Measurements from ENCODE around the gene MPV17L. TPM values are rescaled to one million over a fixed set of nuclear protein-coding genes. Genes with fewer than 3 reads are reported as not detected.
A peak's percentile ranks its signal among the peaks of the same experiment; 100 is the strongest.
"Not testable (repeated sequence)": the region's sequence is repeated elsewhere in the genome, so short reads cannot be mapped to it uniquely, and the experiment has no call there.

Gene MPV17L
- total RNA-seq, 1 experiment from 2014 or later = 0.97 TPM

- not testable (repeated sequence) for DNase-seq (ENCODE audit: low read depth)
Measured at GRCh38 chr16:15409476-15409875, 13.9 kb downstream of the MPV17L start.

DNA sequence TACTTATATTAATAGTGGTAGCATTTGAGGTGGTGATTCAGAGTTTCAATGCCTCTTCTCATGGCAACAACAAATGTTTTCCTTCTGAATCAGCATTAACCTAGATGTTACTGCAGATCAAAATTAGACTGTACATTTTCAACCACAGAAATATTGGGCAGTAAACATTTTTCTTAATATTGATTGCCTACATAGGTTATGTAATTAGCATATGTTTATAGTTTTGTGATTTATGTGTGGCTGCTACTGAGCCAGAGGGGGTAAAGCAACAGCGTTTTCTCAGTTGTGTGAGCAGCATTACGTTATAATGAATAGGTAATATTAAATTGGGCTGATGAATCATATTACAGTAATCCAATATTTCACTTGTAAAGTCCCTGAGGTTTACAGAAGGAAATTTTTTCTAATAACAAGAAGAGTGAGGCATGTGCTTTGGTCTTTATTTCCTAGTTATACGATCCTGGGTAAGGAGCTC, 20.0 kb downstream of the MPV17L start:
- DNase-seq (ENCODE audit: low read depth) = no peak

DNA sequence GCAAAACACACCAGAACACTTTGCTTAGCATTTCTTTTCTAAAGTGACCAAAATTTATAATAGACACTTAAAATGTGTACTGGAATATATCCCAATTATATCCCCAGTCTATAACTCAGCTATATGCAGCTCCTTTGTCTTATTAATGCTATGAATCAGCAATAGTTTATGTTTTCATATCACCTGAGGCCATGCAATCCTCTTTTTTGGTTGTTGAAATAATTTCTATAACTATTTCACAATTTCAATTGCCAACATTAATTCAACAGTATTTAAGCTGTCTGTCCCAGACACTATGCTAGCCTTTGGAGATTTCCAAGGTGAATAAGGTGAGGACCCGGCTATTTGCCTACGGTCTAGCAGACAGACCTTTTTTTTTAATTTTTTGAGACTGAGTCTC, 21.6 kb downstream of the MPV17L start:
- DNase-seq (ENCODE audit: low read depth) = no peak

- DNase-seq (ENCODE audit: low read depth) = no peak
Measured at GRCh38 chr16:15418206-15418605, 22.7 kb downstream of the MPV17L start.

- DNase-seq (ENCODE audit: low read depth) = not testable (repeated sequence)
Measured at GRCh38 chr16:15421696-15422095, 26.1 kb downstream of the MPV17L start.

GRCh38 chr16:15422222-15422621, 26.7 kb downstream of the MPV17L start:
- no peak for DNase-seq (ENCODE audit: low read depth)

DNA sequence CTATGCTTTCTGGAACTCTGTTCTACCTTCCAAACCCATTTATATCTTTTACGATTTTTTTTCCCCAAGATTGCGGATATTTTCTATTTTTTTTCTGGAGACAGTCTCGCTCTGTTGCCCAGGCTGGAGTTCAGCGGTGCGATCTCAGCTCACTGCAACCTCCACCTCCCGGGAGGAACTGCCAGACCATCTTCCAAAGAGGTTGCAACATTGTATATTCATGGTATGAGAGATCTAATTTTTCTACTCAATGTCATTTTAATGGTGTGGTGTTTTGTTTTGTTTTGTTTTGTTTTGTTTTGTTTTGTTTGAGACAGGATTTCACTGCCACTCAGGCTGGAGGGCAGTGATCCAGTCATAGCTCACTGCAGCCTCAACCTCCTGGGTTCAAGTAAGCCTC, 30.3 kb downstream of the MPV17L start:
- no peak for DNase-seq (ENCODE audit: low read depth)

DNA sequence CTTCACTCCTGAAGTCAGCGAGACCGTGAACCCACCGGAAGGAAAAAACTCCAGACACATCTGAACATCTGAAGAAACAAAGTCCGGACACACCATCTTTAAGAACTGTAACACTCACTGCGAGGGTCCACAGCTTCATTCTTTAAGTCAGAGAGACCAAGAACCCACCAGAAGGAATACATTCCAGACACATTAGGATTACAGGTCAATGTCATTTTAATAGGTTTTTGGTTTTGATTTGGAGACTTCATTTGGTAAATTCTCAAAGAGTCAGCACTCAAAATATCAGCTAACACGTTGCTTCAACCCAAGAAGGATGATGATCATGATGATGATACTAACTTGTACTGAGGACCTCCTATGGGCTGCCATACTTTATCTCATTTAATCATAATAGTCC, 31.2 kb downstream of the MPV17L start:
- DNase-seq (ENCODE audit: low read depth) = no peak

DNA sequence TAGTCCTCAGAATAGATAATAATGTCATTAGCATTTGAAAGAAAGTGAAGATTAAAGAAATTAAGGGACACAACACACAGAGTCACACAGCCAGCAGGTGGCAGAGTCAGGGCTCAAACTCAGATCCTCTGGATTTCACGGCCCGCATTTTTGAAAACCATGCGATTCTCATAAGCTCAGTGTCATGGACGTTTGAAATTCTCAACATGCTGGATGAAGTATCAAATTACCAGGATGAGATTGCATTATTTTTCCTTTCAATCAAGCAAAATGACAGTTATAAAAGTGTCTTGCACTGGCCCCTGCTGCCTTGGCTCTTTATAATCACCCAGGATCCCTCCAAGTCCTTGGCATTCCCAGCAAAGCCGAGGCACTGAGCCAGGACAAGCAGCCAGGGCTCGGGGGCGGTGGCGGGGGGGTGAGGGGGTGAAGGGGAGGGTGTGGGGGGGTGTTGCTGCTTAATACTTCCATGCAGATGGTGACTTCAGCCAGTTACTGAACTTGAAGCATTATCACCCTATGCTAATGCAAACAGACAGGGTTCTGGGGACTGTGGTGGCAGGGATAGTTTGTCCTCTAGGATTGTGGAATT, 32.2 kb downstream of the MPV17L start:
- peak; percentile 70 for DNase-seq (ENCODE audit: low read depth)

DNA sequence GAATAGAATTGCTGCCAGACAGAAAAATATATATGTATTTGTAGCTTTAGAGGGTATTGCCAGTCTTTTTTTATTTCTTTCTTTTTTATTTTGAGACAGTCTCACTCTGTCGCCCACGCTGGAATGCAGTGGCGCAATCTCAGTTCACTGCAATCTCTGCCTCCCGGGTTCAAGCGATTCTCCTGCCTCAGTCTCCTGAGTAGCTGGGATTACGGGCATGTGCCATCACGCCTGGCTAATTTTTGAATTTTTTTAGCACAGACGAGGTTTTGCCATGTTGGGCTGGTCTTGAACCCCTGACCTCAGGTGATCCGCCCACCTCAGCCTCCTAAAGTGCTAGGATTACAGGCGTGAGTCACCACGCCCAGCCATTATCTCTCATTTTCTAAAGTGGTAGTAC, 35.3 kb downstream of the MPV17L start:
- not testable (repeated sequence) for DNase-seq (ENCODE audit: low read depth)

DNA sequence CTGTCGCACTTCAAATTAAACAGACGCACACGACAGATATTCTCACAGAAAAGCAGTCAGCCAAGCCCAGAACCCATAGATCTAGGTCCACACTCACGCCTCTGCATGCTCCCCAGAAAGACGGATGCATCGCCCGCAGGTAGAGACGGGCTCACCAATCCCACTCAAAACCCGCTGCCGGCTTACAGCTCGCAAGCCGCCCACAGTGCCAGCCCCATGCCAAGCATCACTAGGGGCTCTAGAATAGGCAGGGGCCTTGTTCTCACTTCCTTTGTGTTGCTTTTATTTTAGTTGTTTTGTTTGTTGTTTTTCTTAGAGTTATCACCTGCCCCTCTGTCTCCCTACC, 38.5 kb downstream of the MPV17L start:
- DNase-seq (ENCODE audit: low read depth) = no peak

DNA sequence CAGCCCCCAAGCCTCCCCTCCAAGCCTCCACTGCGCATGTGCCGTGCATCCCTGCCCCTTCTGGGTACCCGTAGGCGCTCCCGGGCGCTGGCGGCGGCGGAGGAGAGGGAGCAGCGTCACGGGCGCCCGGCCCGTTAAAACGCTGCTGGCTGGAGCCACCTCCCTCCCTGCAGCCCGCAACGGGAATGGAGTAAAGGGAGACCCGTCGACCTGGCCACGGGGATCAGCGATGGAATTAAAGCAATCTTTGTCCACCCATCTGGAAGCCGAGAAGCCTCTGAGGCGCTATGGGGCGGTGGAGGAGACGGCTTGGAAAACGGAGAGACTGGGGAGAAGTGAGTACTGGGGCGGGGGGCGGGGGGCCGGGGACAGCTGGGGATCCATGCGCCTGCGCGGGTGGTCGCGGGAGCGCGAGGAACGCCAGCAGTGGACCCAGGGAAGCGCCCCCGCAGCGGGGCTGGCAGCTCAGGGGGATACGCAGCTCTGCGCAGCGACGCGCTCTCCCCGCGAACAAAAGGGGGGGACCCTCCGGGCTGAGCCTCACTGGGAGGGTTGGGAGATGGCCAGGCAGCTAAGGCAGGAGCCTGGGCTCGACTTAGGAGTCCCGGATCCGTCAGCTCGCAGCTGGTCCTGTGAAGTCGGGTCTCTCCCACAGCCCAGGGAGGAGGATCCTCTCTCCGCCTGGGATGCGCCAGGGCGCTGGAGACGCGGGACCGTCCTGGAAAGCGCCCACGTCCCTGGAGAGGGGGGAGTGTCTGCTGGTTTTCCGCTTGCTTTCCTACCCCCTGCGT, 39.1 kb downstream of the MPV17L start, which contains the start of gene BMERB1:
Gene BMERB1 (plus strand): TSS at position 164 of the 791 bp plus-strand sequence. CDS start 66 bp downstream, at position 230.
- peak; percentile 86 for DNase-seq (ENCODE audit: low read depth)

DNA sequence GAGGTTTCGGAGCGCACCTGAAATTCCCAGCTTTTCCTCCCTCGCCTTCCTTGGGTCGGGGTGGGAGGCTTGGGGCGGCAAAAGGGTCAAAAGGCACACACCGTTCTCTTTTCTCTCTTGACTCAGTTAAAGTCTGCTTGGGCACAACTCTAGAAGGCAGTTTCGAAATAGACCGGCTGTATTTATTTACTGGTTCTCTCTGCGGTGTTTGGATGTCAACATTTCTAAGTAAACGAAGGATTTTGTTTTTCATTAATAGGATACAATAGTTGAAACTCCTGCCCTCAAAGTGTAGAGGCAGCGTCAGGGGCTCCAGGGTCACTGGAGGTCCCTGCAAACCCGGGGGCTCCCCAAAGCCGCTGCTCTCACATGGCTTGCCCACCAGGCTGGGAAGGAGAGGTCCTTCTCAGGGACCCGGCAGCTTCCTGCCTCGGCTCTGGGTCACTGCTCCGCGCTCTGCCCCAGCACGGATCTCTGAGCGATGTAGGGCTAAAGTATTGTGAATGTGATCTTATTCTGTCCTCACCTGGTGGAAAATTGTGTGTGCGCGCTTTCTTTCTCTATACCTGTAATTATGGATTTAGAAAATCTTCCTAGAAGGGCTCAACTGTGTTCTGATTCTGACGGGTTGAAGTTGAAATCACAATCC, 39.8 kb downstream of the MPV17L start:
- DNase-seq (ENCODE audit: low read depth) = peak; percentile 15

DNA sequence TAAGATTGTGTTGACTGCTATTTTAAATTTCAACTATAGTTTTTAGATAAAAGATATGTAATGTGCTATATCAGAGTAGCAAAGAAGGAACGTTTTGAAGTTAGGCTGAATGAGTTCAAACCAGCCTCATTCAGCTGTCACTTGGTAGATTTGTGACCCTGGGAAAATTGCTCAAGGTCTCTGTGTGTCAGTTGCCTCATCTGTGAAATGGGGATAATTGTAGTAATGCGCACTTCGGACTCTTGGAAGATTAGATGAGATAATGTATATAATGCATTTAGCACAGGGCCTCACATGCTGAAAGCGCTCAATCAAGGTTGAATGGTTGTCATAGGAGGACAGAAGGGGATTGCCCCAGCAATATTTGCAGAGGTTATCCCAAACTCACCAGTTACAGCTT, 43.5 kb downstream of the MPV17L start:
- DNase-seq (ENCODE audit: low read depth) = no peak

DNA sequence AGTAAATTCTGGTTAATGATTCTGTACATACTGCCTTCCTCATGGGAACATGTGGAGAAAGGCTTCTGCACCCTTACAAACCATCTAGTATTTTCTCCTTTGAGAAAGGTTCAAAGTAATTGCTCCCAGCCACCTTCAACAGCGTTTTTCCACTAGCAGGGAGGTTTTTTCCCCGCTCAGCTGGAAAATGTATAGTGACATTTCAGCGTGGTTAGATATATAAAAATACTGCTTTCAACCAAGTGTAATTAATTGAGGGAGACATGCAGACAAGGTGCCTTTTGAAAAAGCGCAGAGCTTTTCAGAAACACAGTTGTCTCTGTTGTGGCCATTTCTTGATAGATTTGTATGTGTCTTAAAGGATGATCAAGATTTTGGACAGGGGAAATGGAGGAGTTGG, 44.0 kb downstream of the MPV17L start:
- DNase-seq (ENCODE audit: low read depth) = no peak

DNA sequence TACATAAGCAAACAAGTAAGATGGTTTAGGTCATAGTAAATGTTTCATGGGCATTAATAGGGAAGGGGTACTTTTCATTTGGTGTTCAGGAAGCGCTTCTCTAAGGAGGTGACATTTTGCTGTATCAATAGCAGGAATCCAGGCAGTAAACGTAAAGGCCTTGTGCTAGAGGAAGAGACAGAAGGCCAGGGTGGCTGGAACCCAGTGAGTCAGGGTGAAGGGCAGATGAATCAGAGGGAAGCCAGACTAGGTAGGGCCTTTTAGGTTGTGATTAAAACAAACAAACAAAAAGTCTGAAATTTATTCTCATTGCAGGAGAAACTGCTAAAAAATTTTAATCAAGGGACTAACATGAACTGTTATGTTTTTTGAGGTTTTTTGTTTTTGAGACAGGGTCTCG, 45.3 kb downstream of the MPV17L start:
- peak; percentile 76 for DNase-seq (ENCODE audit: low read depth)

DNA sequence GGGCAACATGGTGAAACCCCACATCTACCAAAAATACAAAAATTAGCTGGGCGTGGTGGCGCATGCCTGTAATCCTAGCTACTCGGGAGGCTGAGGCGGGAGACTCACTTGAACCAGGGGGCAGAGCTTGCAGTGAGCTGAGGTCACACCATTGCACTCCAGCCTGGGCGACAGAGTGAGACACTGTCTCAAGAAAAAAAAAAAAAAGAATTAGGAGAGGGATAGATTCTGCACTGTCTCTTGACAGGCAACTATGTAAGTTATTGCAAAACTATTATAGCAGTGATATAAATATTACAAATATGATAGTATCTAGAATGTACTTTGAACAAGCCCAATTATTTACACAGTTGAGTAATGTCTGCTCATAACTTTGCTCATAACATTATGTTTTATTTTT, 46.6 kb downstream of the MPV17L start:
- DNase-seq (ENCODE audit: low read depth) = not testable (repeated sequence)

DNA sequence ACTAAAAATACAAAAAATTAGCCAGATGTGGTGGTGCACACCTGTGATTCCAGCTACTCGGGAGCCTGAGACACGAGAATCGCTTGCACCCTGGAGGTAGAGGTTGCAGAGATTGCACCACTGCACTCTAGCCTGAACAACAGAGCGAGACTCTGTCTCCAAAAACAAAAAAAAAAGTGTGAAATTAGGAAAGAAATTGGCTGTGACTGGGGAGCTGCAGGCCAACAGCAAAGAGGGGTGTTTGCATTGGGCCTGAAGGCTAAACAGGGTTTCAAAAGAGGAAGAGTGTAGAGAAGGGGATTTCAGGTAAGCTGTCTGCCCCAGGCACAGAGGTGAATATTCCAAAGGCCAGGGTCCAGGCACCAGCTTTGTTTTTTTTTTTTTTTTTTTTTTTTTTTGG, 48.2 kb downstream of the MPV17L start:
- DNase-seq (ENCODE audit: low read depth) = no peak

DNA sequence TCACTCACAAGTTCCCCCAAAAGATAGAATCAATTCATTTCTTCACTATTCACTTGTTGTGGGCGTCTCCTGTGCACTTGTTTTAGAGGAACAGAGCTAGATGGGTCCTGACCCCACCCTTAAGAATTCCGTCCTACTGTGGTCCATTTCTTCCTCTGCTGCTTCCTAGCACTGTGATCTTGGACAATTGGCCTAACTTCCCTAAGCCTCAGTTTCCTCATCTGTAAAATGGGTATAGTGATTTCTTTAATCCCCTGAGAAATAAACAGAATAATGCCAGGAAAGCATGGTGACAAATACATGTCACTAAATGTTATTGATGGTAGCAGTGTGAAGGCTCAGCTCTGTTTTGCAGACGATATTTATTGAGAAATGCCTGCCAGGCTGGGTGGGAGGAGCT, 48.7 kb downstream of the MPV17L start:
- no peak for DNase-seq (ENCODE audit: low read depth)

DNA sequence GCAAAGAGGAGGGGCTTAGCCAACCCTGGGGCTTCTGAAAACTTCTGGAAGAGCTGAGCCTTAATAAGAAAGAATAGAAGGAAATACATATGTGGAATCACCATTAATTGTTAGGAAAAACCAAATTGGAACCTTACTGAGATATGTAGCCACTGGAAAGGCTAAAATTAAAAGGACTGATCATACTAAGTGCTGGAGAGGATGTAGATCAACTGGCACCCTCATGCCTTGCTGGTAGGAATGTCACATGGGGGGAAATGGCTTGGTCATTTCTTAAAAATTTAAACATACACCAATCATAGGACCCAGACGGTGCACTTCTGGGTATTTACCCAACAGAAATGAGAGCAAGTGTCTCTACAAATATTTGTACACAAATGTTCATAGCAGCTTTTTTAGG, 49.9 kb downstream of the MPV17L start:
- no peak for DNase-seq (ENCODE audit: low read depth)

- no peak for DNase-seq (ENCODE audit: low read depth)
Measured at GRCh38 chr16:15446901-15447300, 51.3 kb downstream of the MPV17L start.

DNA sequence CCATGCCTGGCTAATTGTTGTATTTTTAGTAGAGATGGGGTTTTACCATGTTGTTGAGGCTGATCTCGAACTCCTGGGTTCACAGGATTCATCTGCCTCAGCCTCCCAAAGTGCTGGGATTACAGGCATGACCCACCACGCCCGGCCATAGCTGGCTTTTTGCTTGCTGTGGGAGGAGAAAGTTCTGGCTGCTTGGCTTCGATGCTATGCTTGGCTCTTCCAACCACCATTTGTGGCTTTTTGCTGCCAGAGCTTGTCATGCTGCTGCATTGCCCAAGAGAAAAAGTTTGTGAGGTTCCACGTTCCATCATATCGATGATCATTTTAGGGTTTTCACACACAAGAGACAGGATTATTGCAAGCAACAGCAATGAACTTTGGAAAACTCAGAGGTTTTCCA, 55.1 kb downstream of the MPV17L start:
- DNase-seq (ENCODE audit: low read depth) = no peak
